BE2C (cell line): ENCODE results near the gene SLC31A1.

ENCODE experiments used
- DNase-seq: peaks from one replicate; pipeline ENCODE4 v3.0.0-alpha.2; 2020
- H3K27me3 ChIP-seq: fragments of 250-450 bp; sonication (Bioruptor Pico); 2 replicates; pipeline ENCODE4 v1.5.1; 2020; ENCODE audit warnings: mild to moderate bottlenecking
- H3K36me3 ChIP-seq: fragments of 250-450 bp; sonication (Bioruptor Pico); 2 replicates; pipeline ENCODE4 v1.5.1; 2020; ENCODE audit warnings: mild to moderate bottlenecking
- H3K4me1 ChIP-seq: fragments of 250-450 bp; sonication (Bioruptor Pico); 2 replicates; pipeline ENCODE4 v1.5.1; 2020
- H3K4me3 ChIP-seq: 2 replicates; pipeline ENCODE4 v1.5.1; 2011; ENCODE audit warnings: low read depth, low read length
- H3K9me3 ChIP-seq: fragments of 250-450 bp; sonication (Bioruptor Pico); 2 replicates; pipeline ENCODE4 v1.5.1; 2020
- TF ChIP-seq, protein P1 (sequence below): IDR thresholded peaks from 2 replicates; pipeline ENCODE4 v1.5.1; 2012; ENCODE audit warnings: mild to moderate bottlenecking, low read depth, low read length

SLC31A1 gene

DNA sequence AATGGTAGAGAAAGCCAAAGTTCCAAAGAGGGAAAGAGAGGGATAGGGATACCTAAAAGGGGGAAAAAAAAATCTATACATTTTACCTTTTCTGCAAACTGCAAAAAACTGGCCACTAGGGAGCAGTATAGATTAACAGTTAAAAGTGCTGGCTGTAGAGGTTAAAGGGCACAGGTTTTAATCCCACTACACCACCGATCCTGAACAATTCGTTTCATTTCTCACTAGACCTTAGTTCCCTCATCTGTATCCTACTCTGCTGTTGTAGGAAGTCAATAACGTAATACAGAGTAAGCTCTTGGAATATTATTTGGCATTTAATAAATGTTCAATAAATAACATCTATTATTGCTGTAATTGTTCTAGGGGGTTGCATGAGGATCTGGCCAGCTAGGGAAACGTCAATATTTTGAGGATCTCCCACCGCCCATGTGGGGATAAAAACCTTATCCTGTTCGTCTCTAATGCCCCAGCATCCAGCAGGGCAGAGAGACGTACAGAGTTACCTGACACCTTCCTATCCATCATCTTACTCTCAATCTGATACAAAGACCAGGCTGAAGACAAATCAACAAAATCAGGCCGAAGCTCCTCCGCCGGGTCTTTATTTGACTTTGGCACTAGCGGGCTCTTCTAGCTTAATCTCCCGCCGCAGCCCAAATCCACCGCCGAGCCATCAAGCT, 53.3 kb downstream of the SLC31A1 start:
- Histone ChIP-seq H3K9me3 (no peaks in the 10 kb centered on the region), H3K4me3 (peak overlapping the region; percentile 88), H3K36me3 (peaks cover 44% of the 10 kb centered on the region), H3K4me1 (no peaks in the 10 kb centered on the region), H3K27me3 (no peaks in the 10 kb centered on the region)
- peak; percentile 46 for DNase-seq
- TF ChIP-seq, protein P1, sequence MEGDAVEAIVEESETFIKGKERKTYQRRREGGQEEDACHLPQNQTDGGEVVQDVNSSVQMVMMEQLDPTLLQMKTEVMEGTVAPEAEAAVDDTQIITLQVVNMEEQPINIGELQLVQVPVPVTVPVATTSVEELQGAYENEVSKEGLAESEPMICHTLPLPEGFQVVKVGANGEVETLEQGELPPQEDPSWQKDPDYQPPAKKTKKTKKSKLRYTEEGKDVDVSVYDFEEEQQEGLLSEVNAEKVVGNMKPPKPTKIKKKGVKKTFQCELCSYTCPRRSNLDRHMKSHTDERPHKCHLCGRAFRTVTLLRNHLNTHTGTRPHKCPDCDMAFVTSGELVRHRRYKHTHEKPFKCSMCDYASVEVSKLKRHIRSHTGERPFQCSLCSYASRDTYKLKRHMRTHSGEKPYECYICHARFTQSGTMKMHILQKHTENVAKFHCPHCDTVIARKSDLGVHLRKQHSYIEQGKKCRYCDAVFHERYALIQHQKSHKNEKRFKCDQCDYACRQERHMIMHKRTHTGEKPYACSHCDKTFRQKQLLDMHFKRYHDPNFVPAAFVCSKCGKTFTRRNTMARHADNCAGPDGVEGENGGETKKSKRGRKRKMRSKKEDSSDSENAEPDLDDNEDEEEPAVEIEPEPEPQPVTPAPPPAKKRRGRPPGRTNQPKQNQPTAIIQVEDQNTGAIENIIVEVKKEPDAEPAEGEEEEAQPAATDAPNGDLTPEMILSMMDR = peak; percentile 78

DNA sequence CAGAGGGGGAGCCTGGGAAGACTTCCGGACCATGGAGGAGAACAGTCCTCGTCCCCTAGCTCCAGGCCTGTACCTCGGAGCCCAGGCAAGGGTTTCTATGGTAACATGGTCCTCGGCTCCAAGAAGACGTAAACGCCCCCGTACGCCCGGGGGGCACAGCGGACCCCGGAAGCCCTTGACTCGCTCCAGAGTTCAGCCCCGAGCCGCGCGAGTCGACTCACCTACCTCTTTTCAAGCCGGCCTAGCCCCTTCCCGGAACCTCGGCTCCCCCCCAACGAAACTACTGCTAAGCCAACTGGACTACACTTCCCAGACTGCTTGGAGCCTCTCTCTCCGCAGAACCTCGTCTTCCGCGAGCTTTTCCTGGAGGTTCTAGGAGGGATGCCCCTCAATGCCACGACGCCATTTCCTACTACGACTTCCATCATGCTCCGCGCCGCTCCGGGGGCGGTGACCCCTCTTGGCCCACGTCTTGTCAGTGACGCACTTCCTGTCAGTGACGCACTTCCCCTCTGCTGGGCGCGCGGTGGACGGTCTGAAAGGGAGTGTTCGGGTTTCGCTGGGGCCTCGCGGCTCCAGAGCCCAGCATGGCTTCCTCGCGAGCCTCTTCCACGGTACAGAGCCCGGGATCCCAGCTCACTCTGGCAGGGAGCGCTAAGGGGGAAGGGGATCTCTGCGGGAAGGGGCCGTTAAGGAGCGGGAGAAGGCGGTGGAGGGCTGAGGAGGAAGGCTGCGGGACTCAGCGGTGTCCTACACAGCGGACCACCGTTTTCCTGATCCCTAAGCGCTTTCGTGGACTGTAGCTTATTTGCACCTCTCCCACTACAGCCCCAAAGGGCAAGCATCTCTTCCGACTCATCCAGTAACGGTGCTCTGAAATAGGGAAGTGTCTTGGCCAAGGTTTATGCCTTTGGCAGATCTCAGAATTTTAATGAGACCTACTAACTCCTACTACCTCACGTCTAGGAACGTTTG, 54.1 kb downstream of the SLC31A1 start, which contains the start of the genes CDC26 and PRPF4:
Gene CDC26 (minus strand): TSS at position 416 of the 975 bp plus-strand sequence. CDS start 3,065 bp downstream, outside the sequence.
Gene PRPF4 (plus strand): TSS at position 502 of the 975 bp plus-strand sequence. CDS start 86 bp downstream, at position 588.
- Histone ChIP-seq H3K36me3 (peaks cover 44% of the 10 kb centered on the region), H3K27me3 (no peaks in the 10 kb centered on the region), H3K9me3 (no peaks in the 10 kb centered on the region), H3K4me3 (peak within 1 kb of the TSS; percentile 88), H3K4me1 (no peaks in the 10 kb centered on the region)
- TF ChIP-seq, protein P1 = no peak
- DNase-seq = peak; percentile 98

GRCh38 chr9:113278840-113279239, 57.5 kb downstream of the SLC31A1 start:
- no peaks in the 10 kb centered on the region for H3K9me3 ChIP-seq
- no peaks in the 10 kb centered on the region for H3K27me3 ChIP-seq
- no peak overlapping the region for H3K4me3 ChIP-seq
- H3K4me1 ChIP-seq = no peaks in the 10 kb centered on the region
- H3K36me3 ChIP-seq = peaks cover 61% of the 10 kb centered on the region
- DNase-seq = no peak
- TF ChIP-seq, protein P1 = no peak

DNA sequence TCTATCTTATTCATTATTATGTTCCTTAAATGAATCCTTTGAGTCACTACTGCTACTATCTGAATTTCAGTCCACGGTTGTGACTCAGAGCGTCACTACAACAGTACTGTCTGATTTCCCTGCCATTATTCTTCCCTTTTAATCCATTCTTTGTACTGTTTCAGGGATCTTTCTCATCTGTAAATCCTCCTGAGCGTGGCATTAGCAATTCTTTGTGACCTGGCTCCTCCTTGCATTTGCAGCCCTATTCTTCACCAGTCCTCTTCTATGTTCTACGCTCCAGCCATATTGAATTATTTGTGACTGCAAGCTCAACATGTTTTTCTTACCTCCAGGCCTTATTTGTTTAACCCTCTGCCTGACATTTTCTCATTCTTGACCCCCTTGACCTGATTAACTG, 60.0 kb downstream of the SLC31A1 start:
- H3K9me3 ChIP-seq = no peaks in the 10 kb centered on the region
- no peaks in the 10 kb centered on the region for H3K27me3 ChIP-seq
- no peak overlapping the region for H3K4me3 ChIP-seq
- DNase-seq = no peak
- H3K36me3 ChIP-seq = peaks cover 79% of the 10 kb centered on the region
- TF ChIP-seq, protein P1 = no peak
- H3K4me1 ChIP-seq = no peaks in the 10 kb centered on the region

- Histone ChIP-seq H3K4me3 (no peak overlapping the region), H3K27me3 (no peaks in the 10 kb centered on the region), H3K9me3 (no peaks in the 10 kb centered on the region), H3K4me1 (no peaks in the 10 kb centered on the region), H3K36me3 (peaks cover 86% of the 10 kb centered on the region)
- TF ChIP-seq, protein P1 = no peak
- DNase-seq = no peak
Observed at GRCh38 chr9:113289091-113289490, 67.7 kb downstream of the SLC31A1 start.
